HG02571 (cell line): ENCODE results near the gene TEX29.

Experiments used
- ATAC-seq: cut with Tn5 transposase; IDR thresholded peaks from one replicate; pipeline ENCODE4 v1.9.1; 2021; ENCODE audit warnings: mild to moderate bottlenecking, moderate library complexity; ENCODE audit not compliant: unreplicated experiment

The TEX29 gene

DNA sequence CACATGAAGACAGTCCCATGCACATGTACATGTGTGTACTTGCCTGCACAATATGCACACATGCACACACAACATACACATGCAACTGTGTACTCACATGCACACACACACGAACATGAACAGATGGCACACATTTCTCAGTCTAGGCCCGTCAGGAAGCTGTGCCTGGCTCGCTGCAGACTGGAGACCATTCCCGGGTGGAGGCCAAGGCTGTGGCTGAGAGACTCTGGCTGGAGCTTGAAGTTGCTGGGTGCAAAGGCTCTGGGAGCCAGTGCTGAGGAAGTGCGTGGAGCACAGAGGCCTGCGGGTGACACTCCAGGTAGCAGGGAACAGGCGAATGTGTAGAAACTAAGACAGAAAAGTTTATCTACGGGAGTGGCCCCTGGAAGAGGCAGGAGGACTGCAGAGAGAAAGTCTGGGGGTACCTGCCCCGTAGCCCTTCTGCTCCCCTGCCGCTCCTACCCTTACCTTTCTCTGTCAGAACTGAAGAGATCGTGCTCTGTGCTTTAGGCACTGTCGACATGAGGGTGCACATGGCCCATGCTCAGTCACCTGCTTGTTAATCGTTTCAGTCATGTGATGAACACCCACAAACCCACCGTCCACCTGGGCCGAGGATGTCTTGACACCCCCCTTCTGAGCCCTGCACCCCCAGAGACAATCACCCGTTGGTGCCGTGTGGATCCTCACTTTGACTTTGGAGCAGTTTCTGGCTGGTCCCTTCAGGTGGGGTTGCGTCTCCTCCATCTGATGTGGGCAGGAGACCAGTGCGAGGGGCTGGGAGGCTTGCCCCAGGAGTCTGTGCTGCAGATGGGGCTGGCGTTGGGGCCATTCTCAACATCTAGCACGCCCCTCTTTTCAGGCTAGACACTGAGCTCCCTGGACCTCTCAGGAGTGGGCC lies 69.4 kb downstream of the TEX29 start:
- ATAC-seq, result no peak

DNA sequence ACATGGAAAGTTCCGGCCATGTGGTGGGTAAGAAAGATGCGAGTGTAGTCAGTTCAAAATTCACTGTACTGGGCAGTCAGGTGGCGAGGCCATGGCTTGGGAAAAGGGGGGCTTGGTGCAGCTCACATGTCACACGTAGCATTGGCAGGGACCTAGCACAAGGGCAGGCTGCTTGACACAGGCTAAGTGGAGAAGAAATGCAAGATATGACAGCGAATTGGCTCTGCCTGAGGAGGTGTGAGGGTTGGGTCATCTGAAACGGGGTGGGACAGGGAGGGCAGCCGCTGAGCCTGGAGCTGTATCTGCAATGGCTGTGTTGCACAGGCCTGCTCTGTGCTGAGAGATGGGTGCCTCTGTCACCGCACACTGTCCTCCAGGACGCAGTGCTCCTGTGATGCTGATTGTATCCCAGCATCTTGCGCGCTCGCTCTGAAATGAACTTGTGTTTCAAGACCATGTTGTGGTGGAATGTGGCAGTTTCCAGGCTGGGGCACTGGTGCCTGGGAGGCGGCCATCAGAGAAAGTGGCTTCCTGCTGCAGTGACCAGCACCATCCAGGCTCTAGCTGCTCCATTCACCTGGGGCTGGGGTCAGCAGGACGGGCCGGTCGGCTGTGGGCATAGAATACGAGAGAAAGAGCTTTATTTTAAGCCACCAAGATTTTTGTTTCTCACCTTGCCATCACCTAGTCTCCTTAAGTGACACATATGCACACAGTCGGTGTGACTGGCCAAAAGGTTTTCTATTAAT lies 70.3 kb downstream of the TEX29 start:
- no peak for ATAC-seq

DNA sequence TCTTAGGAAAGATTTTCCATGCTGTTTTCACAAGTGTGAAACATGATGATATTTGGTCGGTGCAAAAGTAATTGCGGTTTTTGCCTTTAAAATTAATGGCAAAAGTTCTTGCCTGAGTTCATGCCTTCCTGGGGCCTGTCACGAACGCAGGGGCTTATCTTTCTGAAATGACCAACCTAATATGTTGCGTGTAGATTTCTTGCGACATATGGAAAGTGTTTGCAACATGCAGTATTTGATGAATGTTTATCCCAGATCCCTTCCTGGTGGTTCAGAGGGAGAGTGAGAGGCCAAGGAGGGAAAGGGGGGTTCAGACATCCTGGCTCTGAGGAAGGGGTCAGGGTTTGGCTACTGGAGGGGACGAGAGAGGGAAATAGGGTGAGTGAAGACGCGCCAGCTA lies 72.0 kb downstream of the TEX29 start:
- no peak for ATAC-seq

DNA sequence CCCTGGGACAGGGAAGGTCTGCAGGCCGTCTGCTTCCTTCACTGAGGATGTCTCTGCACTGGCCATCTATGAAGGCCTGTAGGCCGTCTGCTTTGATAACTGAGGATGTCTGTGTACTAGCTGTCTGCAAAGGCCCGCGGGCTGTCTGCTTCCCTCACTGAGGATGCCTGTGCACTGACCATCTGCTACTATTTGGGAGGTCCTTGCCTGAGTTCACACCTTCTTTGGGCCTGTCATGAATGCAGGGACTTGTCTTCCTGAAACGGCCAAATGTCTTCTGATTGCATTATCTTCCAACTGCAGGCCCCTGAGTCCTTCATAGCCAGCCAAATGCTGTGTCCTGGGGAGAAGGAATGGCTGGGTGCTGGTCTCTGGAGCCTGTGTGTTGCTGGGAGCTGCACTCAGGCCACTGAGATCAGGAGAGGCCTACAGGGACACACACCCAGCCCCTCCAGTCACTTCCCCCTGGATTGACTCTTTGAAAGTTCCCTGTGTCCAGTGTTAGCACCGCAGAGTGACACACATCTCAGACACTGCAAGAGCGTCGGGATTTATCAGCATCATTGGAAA lies 72.9 kb downstream of the TEX29 start:
- no peak for ATAC-seq
